Measurements from ENCODE around the gene WDR4.
"Not testable (repeated sequence)": the region's sequence is repeated elsewhere in the genome, so short reads cannot be mapped to it uniquely, and the experiment has no call there.

Gene WDR4

GRCh38 chr21:42837421-42838211 is 41.7 kb downstream of the WDR4 start:
- DNase-seq, result no peak

- DNase-seq, result no peak
These were observed 42.5 kb downstream of the WDR4 start for GRCh38 chr21:42836767-42837301.

GRCh38 chr21:42836402-42836666 is 43.0 kb downstream of the WDR4 start:
- DNase-seq, result no peak

- DNase-seq, result no peak
These were observed 43.5 kb downstream of the WDR4 start for GRCh38 chr21:42835611-42836401.

- DNase-seq, result no peak
These were observed 44.1 kb downstream of the WDR4 start for GRCh38 chr21:42835211-42835610.

- DNase-seq, result no peak
These were observed 44.6 kb downstream of the WDR4 start for GRCh38 chr21:42834726-42835191.

- no peak for DNase-seq
These were observed 45.2 kb downstream of the WDR4 start for GRCh38 chr21:42833859-42834725.

GRCh38 chr21:42833439-42833815 is 45.9 kb downstream of the WDR4 start:
- peak; percentile 48 for DNase-seq

GRCh38 chr21:42832321-42832630 is 47.1 kb downstream of the WDR4 start:
- not testable (repeated sequence) for DNase-seq

- no peak for DNase-seq
These were observed 48.6 kb downstream of the WDR4 start for GRCh38 chr21:42830456-42831455.

GRCh38 chr21:42829954-42830353 is 49.4 kb downstream of the WDR4 start:
- DNase-seq, result no peak

- no peak for DNase-seq
These were observed 49.9 kb downstream of the WDR4 start for GRCh38 chr21:42829417-42829816.

- no peak for DNase-seq
These were observed 51.8 kb downstream of the WDR4 start for GRCh38 chr21:42827588-42827987.

GRCh38 chr21:42820616-42821465 is 58.5 kb downstream of the WDR4 start:
- DNase-seq, result peak; percentile 64

GRCh38 chr21:42819861-42820615 is 59.3 kb downstream of the WDR4 start:
- DNase-seq, result no peak

- DNase-seq, result peak; percentile 32
These were observed 61.0 kb downstream of the WDR4 start for GRCh38 chr21:42818328-42818749.

GRCh38 chr21:42815217-42815616 is 64.1 kb downstream of the WDR4 start:
- DNase-seq, result no peak

- not testable (repeated sequence) for DNase-seq
These were observed 66.7 kb downstream of the WDR4 start for GRCh38 chr21:42812528-42813241.

GRCh38 chr21:42811960-42812359 is 67.4 kb downstream of the WDR4 start:
- DNase-seq, result no peak
